ENCODE results near the gene LRRN2.

- no peak for TF ChIP-seq FOXM1 (IDR thresholded peaks at IDR 0.05; ENCODE audit: low read depth)
- no peak for TF ChIP-seq POLR2AphosphoS5 (IDR thresholded peaks at IDR 0.05; ENCODE audit: low read depth, low read length)
- no peak for TF ChIP-seq CTCF (IDR thresholded peaks at IDR 0.05)
- TF ChIP-seq PBX3 (IDR thresholded peaks at IDR 0.05), result no peak
- no peak for TF ChIP-seq CHD2 (IDR thresholded peaks at IDR 0.05; ENCODE audit: low read length, partially characterized antibody)
- TF ChIP-seq JUND (IDR thresholded peaks at IDR 0.05), result no peak
- TF ChIP-seq MAX (IDR thresholded peaks at IDR 0.05; ENCODE audit: low read depth), result no peak
- TF ChIP-seq EZH2phosphoT487 (IDR thresholded peaks at IDR 0.05; ENCODE audit: borderline replicate concordance, low read depth), result no peak
- TF ChIP-seq RFX5 (IDR thresholded peaks at IDR 0.05; ENCODE audit: low read length), result no peak
- no peak for TF ChIP-seq USF2 (IDR thresholded peaks at IDR 0.05; ENCODE audit: borderline replicate concordance, low read depth, low read length)
- no peak for TF ChIP-seq TAF1 (IDR thresholded peaks at IDR 0.05; ENCODE audit: borderline replicate concordance, low read depth, low read length)
Measured at GRCh38 chr1:204672069-204672468, 13.5 kb downstream of the LRRN2 start.
